HepG2 (cell line): Measurements from ENCODE around the gene TSR1. TPM values are rescaled to one million over a fixed set of nuclear protein-coding genes. Genes with fewer than 3 reads are reported as not detected.

Experiments
- ATAC-seq: fragments of 200-7000 bp; cut with Tn5 transposase; 3 replicates; pipeline ENCODE4 v1.9.1; 2020; ENCODE audit warnings: mild to moderate bottlenecking, moderate library complexity
- BruUV-seq: library from RNA; stranded (reverse); fragments of 400-500 nt; replicated peaks from 2 replicates; lab custom pipeline; 2021; lab: Mats Ljungman, UMichigan
- CTCF ChIA-PET: fragments of 300-600 bp; formaldehyde crosslinking; extraction: SDS; loops from one replicate; lab custom pipeline; 2021; ENCODE audit warnings: low total read pairs, inconsistent platforms, low intra/inter-chr PET ratio; lab: Yijun Ruan, JAX
- POLR2A ChIA-PET: fragments of 350-600 bp; sonication (Branson Sonifier 250); formaldehyde crosslinking; loops from one replicate; lab custom pipeline; 2020; ENCODE audit warnings: antibody characterized with exemption, inconsistent platforms; lab: Yijun Ruan, JAX
- DNase-seq: peaks from one replicate; pipeline ENCODE4 v3.0.0-alpha.2; 2015; ENCODE audit warnings: low spot score
- FAIRE-seq: peaks from 3 replicates; lab custom pipeline; 2011; peaks lifted over from hg19 to GRCh38; lab: Jason Lieb, UNC
- H2AFZ ChIP-seq: one replicate; pipeline ENCODE4 v1.6.1; 2011; ENCODE audit warnings: low read length, inconsistent platforms
- H3K27ac ChIP-seq: fragments of 300-600 bp; 3 replicates; pipeline ENCODE4 v1.8.0; 2011; ENCODE audit warnings: mixed run types, mild to moderate bottlenecking, mixed read lengths, low read length, inconsistent platforms; ENCODE audit not compliant: insufficient read depth; ENCODE audit errors: extremely low read length
- H3K27me3 ChIP-seq, 2 experiments: fragments of 200-600 bp in 1 of 2; 2 replicates in 1 of 2; 3 replicates in 1 of 2; pipeline versions ENCODE4 v1.6.0 to v1.8.0; 2011; ENCODE audit warnings: low read length in 2 of 2, mild to moderate bottlenecking in 2 of 2, moderate library complexity in 2 of 2, inconsistent platforms in 1 of 2; ENCODE audit not compliant: insufficient read depth in 2 of 2, control insufficient read depth in 1 of 2
- H3K36me3 ChIP-seq, 2 experiments: fragments of 200-600 bp in 1 of 2; replicated peaks in 1 of 2; 2 replicates in 1 of 2; 3 replicates in 1 of 2; pipeline versions ENCODE4 v1.5.1 to v1.8.0; 2011; ENCODE audit warnings: low read length in 2 of 2, inconsistent platforms in 1 of 2; ENCODE audit not compliant: insufficient read depth in 2 of 2, control insufficient read depth in 1 of 2
- H3K4me1 ChIP-seq: 2 replicates; pipeline ENCODE4 v1.5.1; 2012; ENCODE audit warnings: low read length, inconsistent platforms; ENCODE audit not compliant: insufficient read depth
- H3K4me2 ChIP-seq: 2 replicates; pipeline ENCODE4 v1.6.0; 2011; ENCODE audit warnings: low read depth, low read length, inconsistent platforms
- H3K4me3 ChIP-seq, 3 experiments: fragments of 200-600 bp in 1 of 3; sonication (generic), shearing (Covaris generic) in 1 of 3; replicated peaks in 1 of 3; 2 replicates each; pipeline ENCODE4 v1.5.1; 2011 to 2016; ENCODE audit warnings: low read length in 3 of 3, inconsistent platforms in 2 of 3, low read depth in 2 of 3, mild to moderate bottlenecking in 2 of 3, control low read depth in 1 of 3, mixed read lengths in 1 of 3; ENCODE audit not compliant: insufficient read depth in 1 of 3
- H3K79me2 ChIP-seq: one replicate; pipeline ENCODE4 v1.6.1; 2011; ENCODE audit warnings: low read length, inconsistent platforms; ENCODE audit not compliant: insufficient read depth
- H3K9ac ChIP-seq: 2 replicates; pipeline ENCODE4 v1.6.0; 2011; ENCODE audit warnings: mild to moderate bottlenecking, low read depth, low read length, inconsistent platforms; ENCODE audit not compliant: insufficient read depth
- H3K9me3 ChIP-seq: 2 replicates; pipeline ENCODE4 v1.5.1; 2012; ENCODE audit warnings: mild to moderate bottlenecking, low read length
- H4K20me1 ChIP-seq: 2 replicates; pipeline ENCODE4 v1.6.0; 2011; ENCODE audit warnings: inconsistent platforms, mild to moderate bottlenecking, low read length, moderate library complexity; ENCODE audit not compliant: insufficient read depth
- ASH2L ChIP-seq: fragments of 300-600, 200-600 bp; sonication (generic); IDR thresholded peaks from 2 replicates; pipeline ENCODE4 v1.7.0; 2017; ENCODE audit warnings: low read depth, mild to moderate bottlenecking, moderate library complexity, mixed read lengths, low read length; ENCODE audit not compliant: insufficient read length
- HOXA3 ChIP-seq: sonication (generic); formaldehyde crosslinking; IDR thresholded peaks from 2 replicates; pipeline ENCODE4 v1.5.0; 2020; ENCODE audit warnings: missing genetic modification reagents
- HOXD1 ChIP-seq: sonication (generic); formaldehyde crosslinking; IDR thresholded peaks from 2 replicates; pipeline ENCODE4 v1.5.0; 2020; ENCODE audit warnings: missing genetic modification reagents
- IKZF1 ChIP-seq: fragments of 450-650 bp; IDR thresholded peaks from 2 replicates; pipeline ENCODE4 v1.7.1; 2016
- KAT2B ChIP-seq: fragments of 150-350 bp; IDR thresholded peaks from 2 replicates; pipeline ENCODE4 v1.6.1; 2014; ENCODE audit warnings: low read depth, low read length, borderline replicate concordance
- RXRB ChIP-seq: IDR thresholded peaks from 2 replicates; pipeline ENCODE4 v1.6.1; 2016; ENCODE audit warnings: borderline replicate concordance, missing genetic modification reagents, missing compliant biosample characterization
- SKI ChIP-seq: fragments of 450-650 bp; IDR thresholded peaks from one replicate; pipeline ENCODE4 v1.6.1; 2018; ENCODE audit warnings: mild to moderate bottlenecking; ENCODE audit not compliant: partially characterized antibody
- SNAPC4 ChIP-seq: sonication (generic); formaldehyde crosslinking; IDR thresholded peaks from 2 replicates; pipeline ENCODE4 v1.4.0; 2020; ENCODE audit warnings: mild to moderate bottlenecking, missing genetic modification reagents
- ZBTB33 ChIP-seq: sonication (generic); formaldehyde crosslinking; IDR thresholded peaks from 2 replicates; pipeline ENCODE4 v1.4.0; 2020; ENCODE audit warnings: missing genetic modification reagents
- ZNF704 ChIP-seq: sonication (generic); formaldehyde crosslinking; IDR thresholded peaks from 2 replicates; pipeline ENCODE4 v1.8.1; 2023; ENCODE audit warnings: mild to moderate bottlenecking, inconsistent platforms, moderate library complexity, missing genetic modification reagents, borderline replicate concordance
- ZNF710 ChIP-seq: sonication (generic); formaldehyde crosslinking; IDR thresholded peaks from 2 replicates; pipeline ENCODE4 v1.5.0; 2020; ENCODE audit warnings: mild to moderate bottlenecking, missing genetic modification reagents, borderline replicate concordance
- WGBS: methylation state at CpG from one replicate; pipeline ENCODE4 v1.1.6; 2017; ENCODE audit warnings: low lambda C conversion rate; 5-methylcytosine and 5-hydroxymethylcytosine counted together
- in situ Hi-C: cut with HindIII; loops from 2 replicates; pipeline ENCODE4 v1.10.0; 2017; ENCODE audit warnings: low pct_unique_long_range_greater_than_20kb; ENCODE audit not compliant: extremely low pct_ligation_motif_present
- intact Hi-C: fragments of 100-400 bp; cut with micrococcal nuclease; formaldehyde crosslinking; loops from one replicate; pipeline ENCODE4 v1.10.0; 2022; ENCODE audit not compliant: unreplicated experiment
- polyA plus RNA-seq, 8 experiments: library from polyadenylated mRNA; depleted of rRNA in 3 of 8; stranded (reverse) in 7 of 8; unstranded in 1 of 8; fragments of >200 nt; fragmentation: Illumina TruSeq in 4 of 8; extraction: Trizol in 4 of 8; gene quantifications; 2 replicates each; pipeline versions ENCODE4 v1.2.1 to v1.2.3, GENCODE V29; 2011 to 2016; ENCODE audit warnings: low read depth in 4 of 8, missing spikeins in 1 of 8, mixed read lengths in 1 of 8; ENCODE audit not compliant: insufficient read depth in 1 of 8
- total RNA-seq, 5 experiments: library from RNA; depleted of rRNA; stranded (reverse); fragments of >200 nt; fragmentation: Illumina TruSeq; extraction: Trizol; gene quantifications; 2 replicates each; pipeline ENCODE4 v1.2.3, GENCODE V29; 2016; ENCODE audit warnings: low read depth in 1 of 5

Gene TSR1
- total and polyA plus RNA-seq, 2 of the 13 experiments (the other 11 are each of a cell fraction or from before 2014, with no cell fraction given), result 7.1 to 65.8 TPM

GRCh38 chr17:2351269-2351668 is 15.0 kb upstream of the TSR1 start:
- Histone ChIP-seq H3K27ac (no peak overlapping the region), H3K79me2 (no peaks in the 10 kb centered on the region), H3K4me1 (peaks cover 16% of the 10 kb centered on the region), H4K20me1 (no peaks in the 10 kb centered on the region), H3K9me3 (no peaks in the 10 kb centered on the region), H3K4me2 (no peak overlapping the region), H3K36me3 (0 out of 5 replicates have a peak, but pooled peaks cover 0 to 2% of the 10 kb centered on the region in 2 experiments), H2AFZ (no peak overlapping the region), H3K4me3 (no peak overlapping the region), H3K9ac (no peak overlapping the region), H3K27me3 (no peaks in the 10 kb centered on the region)
- in situ Hi-C loops, result no loop called here
- BruUV-seq, result no TSS peak
- TF ChIP-seq SNAPC4 (CRISPR knock-in tag) (no peak), SKI (no peak), ZNF710 (CRISPR knock-in tag) (no peak), RXRB (no peak), IKZF1 (no peak), ASH2L (no peak), KAT2B (no peak), ZNF704 (CRISPR knock-in tag) (no peak), HOXD1 (no peak), HOXA3 (CRISPR knock-in tag) (no peak), ZBTB33 (CRISPR knock-in tag) (no peak)
- ChIA-PET POLR2A (no interaction called here), CTCF (no interaction called here)
- intact Hi-C loops, result no loop called here
- WGBS, result 97% methylated on average over 3 of the region's 6 CpGs
- no peak for FAIRE-seq
- no peak for ATAC-seq
- no peak for DNase-seq
